Liver (tissue), 3 donors: ENCODE data around the gene NUDC.

ENCODE experiments used
- CTCF ChIP-seq: fragments of 150-350 bp; IDR thresholded peaks from 2 replicates; pipeline ENCODE4 v1.5.1; 2017; ENCODE audit warnings: improper control_type of control experiment, low read depth, low read length; ENCODE audit not compliant: missing input control
- REST ChIP-seq: IDR thresholded peaks from 2 replicates; pipeline ENCODE4 v1.6.1; 2016; ENCODE audit warnings: antibody characterized with exemption, mild to moderate bottlenecking
- TAF1 ChIP-seq: conservative IDR thresholded peaks from 2 replicates; pipeline ENCODE4 v1.6.1; 2016; ENCODE audit warnings: antibody characterized with exemption, mild to moderate bottlenecking
- donor health status: healthy.
- donor health status: healthy.

GRCh38 chr1:26953374-26953773 lies 31.8 kb downstream of the NUDC start:
- TF ChIP-seq REST (no peak), CTCF (no peak), TAF1 (no peak)
